NT2/D1 (cell line): ENCODE data around the gene DLL3.

ENCODE experiments used
- SUZ12 ChIP-seq: IDR thresholded peaks from 2 replicates; pipeline ENCODE4 v1.6.1; 2011; ENCODE audit not compliant: insufficient read length, insufficient read depth; ENCODE audit errors: extremely low read depth
- YY1 ChIP-seq: IDR thresholded peaks from 2 replicates; pipeline ENCODE4 v1.6.1; 2011; ENCODE audit not compliant: insufficient read length, insufficient read depth
- ZNF274 ChIP-seq: IDR thresholded peaks from 2 replicates; pipeline ENCODE4 v1.6.1; 2011; ENCODE audit warnings: mild to moderate bottlenecking, low read depth, low read length

DNA sequence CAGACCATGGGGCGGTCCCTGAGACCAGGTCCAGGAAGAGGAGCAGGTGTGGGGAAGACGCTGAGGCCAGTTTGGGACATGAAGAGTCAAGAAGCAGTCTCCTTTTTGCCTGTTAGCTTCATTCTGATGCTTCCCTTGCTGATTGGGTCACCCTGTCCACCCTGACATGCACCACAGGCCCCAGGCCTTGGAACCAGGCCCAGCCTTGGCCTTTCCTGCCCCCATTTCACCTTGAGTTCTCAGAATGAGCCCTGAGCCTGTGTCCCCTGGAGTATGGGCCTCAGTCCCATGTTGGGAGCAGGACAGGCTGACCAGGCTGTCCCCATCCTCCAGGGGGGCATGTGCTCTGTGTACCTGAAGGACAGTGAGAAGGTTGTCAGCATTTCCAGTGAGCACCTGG, 23.0 kb upstream of the DLL3 start:
- TF ChIP-seq YY1 (no peak), ZNF274 (no peak), SUZ12 (no peak)
